GM18520 (cell line): ENCODE data around the gene LIPM.

Source experiments
- ATAC-seq: cut with Tn5 transposase; IDR thresholded peaks from one replicate; pipeline ENCODE4 v1.9.1; 2021; ENCODE audit not compliant: unreplicated experiment

LIPM gene, protein sequence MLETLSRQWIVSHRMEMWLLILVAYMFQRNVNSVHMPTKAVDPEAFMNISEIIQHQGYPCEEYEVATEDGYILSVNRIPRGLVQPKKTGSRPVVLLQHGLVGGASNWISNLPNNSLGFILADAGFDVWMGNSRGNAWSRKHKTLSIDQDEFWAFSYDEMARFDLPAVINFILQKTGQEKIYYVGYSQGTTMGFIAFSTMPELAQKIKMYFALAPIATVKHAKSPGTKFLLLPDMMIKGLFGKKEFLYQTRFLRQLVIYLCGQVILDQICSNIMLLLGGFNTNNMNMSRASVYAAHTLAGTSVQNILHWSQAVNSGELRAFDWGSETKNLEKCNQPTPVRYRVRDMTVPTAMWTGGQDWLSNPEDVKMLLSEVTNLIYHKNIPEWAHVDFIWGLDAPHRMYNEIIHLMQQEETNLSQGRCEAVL

DNA sequence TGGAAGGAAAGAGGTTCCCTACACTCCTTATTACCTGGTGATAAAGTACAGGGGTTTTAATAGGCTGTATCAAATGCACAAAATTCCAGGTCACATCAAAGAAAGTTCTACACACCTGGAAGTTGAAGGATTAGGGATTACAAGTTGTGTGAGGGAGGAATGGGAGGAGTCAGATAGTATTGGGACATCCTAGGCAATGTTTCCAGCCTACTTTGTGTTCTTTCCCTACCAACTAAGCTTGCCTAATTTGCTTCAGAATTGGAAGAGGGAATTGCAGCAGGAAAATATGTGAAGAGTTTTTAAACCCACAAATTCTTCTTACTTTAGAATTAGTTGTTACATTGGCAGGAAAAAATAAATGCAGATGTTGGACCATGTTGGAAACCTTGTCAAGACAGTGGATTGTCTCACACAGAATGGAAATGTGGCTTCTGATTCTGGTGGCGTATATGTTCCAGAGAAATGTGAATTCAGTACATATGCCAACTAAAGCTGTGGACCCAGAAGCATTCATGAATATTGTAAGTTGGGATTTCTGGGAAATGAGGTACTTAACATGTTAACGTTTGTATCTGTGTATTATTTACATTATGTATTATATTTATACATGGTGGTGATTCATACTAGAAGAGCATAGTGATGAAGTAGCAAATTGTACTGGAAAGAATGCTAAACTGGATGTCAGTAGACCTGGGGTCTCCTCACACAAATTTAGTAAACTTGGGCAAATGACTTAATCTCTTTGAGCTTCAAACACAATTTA is at the start of gene LIPM:
TSS of gene LIPM (plus strand) at position 208 of the 763 bp plus-strand sequence. CDS start at position 375, 167 bp downstream.
- ATAC-seq, result no peak

DNA sequence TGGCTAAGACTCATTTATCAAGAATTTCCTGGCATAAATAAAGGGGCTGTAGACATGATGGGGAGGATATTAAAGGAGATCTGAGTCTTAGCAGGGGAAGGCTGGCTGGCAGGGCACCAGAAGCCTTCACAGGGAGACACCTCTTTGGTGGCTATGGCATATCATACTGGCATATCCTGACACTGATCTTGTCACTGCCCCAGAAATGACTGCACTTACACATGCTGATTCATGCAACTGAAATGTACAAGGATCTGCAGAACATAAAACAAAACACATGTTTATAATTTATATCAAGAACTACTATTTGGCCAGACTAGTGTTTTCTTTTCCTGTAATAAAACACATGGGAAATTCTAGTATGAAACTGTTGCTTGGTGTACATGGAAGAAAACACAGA is 48.2 kb upstream of the LIPM start:
- ATAC-seq, result no peak

DNA sequence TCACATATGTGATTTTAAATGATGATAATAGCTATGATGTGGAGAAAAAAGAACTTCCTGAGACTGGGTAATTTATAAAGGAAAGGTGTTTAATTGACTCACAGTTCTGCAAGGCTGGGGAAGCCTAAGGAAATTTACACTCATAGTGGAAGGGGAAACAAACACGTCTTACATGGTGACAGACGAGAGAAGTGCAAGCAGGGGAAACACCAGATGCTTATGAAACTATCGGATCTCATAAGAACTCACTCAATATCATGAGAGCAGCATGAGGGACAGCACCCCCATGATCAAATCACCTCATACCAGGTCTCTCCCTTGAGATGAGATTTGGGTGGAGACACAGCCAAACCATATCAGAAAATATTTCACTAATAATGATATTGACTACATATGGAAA is 46.8 kb upstream of the LIPM start:
- peak; percentile 82 for ATAC-seq

DNA sequence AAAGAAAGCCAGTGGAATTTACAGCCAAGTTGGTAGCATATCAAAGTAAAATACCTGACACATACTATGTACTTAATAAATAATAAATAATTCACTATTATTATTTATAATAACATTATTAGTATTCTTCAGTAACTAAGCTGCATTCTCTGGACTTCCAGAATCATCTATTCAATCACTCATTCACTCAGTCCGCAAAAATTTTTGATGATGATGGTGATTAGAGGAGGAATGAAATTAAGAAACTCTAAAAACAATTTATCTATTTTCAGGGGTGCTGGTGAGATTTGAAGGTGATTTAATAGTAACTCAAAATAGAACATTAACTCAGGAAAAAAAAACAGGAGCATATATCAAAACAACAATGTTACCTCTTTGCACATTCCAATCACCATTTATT is 45.9 kb upstream of the LIPM start:
- no peak for ATAC-seq

DNA sequence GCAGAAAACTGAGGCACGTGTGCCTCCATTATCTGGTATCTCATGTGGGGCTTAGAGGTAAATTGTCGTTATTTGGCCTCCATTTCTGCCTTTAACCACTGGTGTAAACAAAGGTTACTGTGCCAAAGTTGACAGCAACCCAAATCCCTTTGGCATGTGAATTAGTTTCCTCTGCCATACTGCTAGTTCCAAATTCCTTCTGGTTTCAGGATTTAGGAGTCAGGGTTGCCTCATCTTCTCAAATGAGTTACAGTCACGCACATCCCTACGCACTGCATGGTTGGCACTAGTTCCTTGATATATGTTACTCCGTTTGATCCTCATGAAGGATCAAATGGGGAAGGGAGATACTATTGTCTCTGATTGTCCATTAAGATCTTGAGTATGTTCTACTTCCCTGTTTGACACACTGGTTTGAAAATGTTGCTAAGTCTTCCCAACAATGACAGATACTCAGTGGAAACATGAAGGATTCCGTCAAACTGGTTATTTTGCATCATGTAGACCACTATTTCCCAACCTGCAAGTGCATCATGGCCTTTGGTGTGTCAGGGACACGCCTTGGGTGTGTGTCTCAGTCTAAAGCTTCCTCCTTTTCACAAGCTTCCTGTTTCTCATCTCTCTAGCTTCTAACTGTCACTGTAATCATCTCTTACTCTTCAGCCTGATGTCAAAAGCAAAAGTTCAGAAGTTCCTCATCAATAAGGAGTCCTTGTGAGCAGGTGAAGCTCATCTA is 43.0 kb upstream of the LIPM start, which contains the start of gene LIPN:
TSS of gene LIPN (plus strand) at position 655 of the 736 bp plus-strand sequence. CDS start 1,386 bp downstream, outside the sequence.
- no peak for ATAC-seq

DNA sequence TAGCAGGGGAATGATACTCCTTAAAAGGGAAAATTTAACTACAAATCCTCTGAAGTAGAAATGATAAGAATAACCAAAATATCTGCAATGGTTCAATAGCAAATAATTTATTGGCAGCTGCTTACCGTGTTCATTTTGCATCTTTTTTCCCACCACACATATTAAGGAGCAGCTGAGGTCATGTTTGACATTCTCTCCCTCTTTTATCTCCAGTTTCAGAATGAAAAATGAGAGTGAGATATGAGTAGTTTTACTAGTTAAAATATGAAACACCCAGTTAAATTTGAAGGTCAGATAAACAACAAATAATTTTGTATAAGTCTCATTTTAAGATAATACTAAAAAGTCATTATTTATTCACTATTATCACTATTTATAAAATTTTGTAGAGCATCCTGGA is 39.6 kb upstream of the LIPM start:
- ATAC-seq, result no peak

DNA sequence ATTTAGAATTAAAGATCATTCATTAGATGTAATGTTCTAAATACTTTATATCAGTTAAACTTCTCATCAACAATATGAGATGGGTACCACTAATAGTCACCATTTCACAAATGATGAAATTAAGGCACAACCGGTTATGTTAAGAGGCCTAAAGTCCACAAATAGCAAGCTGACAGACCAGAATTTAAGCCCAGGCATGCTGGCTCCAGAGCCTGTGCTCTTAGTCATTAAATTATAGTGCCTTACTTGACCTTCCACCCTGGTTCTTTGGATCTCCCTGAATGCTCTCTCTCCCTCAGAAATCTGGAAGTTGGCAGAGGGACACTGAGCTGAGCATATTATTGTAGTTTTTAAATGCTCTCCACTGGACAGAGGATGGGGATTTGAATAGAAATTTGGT is 39.1 kb upstream of the LIPM start:
- no peak for ATAC-seq

DNA sequence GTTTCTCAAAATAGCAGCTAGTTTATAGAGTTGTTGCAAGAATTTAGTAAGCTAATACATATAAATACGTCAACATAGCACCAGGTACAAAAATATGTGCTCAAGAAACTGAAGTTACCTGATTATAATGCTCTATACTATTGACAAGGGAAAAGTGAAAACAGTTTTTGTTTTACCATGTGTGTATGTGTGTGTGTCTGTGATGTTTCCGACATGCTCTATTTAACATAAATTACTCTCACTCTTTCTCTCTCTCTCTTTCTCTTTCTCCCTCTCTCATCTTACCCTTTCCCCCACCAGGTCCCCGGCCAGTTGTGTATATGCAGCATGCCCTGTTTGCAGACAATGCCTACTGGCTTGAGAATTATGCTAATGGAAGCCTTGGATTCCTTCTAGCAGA is 38.4 kb upstream of the LIPM start:
- ATAC-seq, result no peak

DNA sequence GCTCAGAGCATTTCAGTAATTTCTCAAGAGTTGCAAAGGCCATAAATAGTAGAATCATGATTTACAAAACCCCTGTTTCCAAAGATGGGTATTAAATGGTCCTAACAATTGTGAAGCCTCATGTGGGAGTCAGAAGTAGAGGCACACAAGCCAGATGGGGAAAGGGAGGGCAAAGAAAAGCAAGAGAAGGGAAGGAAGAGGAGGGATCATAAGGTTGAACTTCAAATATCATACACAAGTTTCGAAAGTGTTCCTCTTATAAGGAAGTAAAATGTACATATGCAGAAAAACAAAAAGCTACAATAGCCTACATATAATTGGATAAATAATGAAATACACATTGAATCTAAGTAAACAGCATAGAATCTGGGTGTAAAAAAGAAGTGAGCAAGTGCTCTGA is 36.7 kb upstream of the LIPM start:
- ATAC-seq, result no peak

DNA sequence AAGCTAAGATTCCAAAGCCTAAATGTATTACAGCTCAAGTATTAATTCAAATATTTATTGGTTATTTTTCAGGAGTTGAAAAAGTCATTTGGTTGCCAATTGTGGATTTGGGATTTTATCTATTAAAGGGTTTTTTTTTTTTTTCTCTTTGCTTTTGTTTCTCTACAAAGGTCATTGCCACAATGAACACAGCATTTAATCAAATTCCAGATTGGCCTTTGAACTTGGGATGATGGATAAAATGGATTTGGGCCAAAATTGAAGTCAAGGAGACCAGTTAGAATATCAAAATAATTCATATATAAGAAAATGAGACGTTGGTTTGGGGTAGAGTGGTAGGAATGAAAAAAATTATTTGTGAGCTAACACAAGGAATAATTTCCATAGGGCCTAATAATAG is 33.1 kb upstream of the LIPM start:
- ATAC-seq, result no peak

DNA sequence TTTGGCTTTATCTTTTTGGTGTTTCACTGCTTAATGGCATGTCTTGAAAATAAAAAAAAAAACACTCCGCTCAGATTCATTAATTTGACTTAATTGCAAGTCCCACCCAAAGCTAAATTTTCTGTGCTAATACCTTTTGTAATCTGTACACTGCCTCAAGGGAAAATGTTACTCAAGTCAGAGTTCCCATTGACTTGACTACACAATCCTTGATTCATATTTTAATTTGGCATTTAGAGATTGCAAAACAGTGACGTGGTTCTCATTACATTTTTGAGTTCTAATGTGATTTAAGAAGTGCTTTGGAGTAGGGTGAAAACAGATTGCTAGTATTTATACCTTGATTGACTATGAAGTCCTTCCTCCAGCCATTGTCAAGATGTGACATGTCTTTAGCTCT is 21.3 kb upstream of the LIPM start:
- ATAC-seq, result no peak

DNA sequence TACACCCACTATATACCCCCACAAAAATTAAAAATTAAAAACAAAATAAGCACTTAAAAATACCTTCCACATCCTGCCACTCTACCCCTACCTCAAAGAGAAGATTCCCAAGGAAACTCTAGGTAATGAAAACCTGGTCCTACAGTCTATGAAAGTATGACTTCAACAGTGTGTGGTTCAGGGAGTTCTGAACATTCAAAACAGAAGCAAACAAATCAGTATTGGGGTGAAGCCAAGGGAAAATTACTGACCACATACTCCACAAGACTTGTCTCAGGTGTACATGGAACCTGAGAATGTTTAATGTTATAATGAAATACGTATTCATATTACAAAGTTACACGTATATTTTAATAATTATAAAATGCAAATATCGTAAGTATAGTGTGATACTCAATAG is 20.3 kb upstream of the LIPM start:
- no peak for ATAC-seq

DNA sequence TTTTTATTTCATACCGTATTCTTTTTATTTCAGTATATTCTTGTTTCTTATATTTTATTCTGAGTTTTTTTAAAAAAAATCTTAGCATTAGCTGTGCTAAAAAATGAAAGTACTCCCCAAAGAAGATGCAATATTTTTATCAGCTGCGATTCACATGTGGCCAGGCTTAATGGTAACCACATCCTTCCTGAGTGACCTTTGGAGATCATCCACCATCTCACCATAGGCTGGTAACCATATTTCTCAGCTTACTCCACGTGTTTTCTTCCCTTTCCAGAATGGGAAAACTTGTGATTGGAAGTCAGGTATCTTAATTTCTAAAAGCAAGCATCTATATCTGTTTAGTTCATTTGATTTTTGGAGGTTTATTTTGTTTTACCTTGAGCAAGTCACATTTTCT is 18.8 kb upstream of the LIPM start:
- ATAC-seq, result no peak

DNA sequence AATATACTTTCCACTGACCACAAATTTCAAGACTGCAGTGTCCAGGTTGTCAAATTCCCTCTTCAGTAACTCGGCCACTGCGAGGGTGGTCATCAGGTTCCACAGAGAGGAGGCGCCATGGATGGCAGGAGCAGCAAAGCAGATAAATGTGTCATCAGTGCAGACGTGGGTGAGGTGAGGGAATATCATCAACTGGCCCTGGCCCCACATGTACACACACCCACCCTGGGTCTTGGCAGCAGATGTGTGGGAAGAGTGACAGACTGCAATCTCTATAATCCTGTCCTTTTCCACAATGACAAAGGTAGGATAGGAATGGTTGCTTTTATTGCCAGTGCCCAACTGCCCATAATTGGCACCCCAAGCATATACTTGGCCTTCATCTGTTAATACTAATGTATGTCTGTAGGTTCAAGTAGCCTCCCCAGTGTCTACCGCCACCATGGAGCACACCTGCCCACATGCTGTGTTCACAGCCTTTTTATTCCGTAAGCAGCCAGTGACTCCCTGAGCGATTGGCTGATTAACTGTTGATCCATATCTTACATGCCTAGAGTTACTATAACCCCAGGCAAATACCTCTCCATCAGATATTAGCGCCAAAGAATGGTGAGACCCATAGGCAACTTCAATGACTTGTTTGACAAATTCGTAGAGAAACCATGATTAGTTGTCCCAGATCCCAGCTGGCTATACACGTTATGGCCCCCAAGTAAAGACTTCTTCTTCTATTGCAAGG is 16.3 kb upstream of the LIPM start:
- ATAC-seq, result no peak

DNA sequence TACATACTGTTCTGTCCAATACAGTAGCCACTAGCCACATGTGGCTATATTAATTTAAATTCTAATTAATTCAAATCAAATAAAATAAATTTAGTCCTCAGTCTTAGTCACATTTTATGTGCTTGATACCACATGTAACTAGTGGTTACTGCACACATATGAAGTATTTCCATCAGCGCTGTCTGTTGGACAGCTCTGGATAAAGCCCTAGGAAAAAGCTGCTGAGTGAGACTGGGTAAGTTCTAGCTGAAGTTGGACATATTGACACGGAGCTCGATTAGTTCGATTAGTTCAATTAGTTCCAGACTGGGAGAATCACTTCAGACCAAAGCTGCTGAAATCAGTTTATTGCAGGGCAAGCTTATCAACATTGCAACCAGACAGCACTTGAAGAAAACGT is 15.1 kb upstream of the LIPM start:
- no peak for ATAC-seq

DNA sequence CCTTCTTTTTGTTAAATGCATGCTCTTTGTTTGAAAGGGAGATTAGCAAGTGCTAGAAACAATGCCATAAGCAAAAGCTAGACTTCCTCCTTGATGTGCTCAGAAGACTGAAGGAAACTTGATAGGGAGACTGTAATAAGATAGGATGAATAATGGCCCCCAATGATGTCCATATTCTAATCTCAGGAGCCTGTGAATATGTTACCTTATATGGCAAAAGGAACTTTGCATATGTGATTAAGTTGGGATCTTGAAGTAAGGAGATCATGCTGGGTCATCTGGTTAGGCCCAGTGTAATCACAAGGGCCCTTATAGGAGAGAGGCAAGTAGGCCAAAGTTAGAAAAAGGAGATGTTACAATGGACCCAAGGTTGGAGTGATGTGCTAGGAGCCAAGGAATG is 13.6 kb upstream of the LIPM start:
- ATAC-seq, result no peak

DNA sequence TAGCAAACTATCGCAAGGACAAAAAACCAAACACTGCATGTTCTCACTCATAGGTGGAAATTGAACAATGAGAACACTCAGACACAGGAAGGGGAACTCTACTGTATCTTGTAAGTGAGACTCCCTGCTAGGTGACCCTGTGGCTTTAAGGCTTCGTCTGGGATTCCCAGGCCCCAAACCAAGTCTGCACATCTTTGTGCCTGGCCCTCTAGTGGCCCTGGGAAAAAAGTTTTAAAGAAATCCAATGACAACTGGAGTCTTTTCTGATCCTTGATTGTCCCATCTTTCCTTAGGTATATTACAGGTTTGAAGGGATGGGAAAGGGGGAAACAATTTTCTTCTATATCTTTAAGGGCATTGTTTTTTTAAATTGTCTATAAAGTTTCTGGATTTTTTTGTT is 10.6 kb upstream of the LIPM start:
- no peak for ATAC-seq

DNA sequence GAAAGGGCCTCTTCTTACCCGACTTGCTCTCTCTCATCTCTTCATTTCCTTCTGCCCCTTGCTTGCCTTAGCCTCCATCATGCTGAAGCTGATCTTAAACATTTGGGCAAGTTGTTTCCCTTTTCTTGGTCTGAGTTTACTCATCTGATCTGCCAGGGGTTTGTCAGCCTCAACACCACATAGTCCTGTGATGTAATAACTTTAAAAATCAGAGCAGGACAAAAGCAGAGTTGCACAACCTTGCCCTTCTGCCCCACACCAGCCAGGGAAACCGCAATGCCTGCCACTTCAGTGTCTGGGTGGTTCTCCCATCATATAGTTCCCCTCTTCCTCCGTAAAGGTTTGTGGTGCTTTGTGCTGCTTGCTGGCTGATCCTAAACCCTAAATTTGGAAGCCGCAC is 9.9 kb upstream of the LIPM start:
- ATAC-seq, result no peak

DNA sequence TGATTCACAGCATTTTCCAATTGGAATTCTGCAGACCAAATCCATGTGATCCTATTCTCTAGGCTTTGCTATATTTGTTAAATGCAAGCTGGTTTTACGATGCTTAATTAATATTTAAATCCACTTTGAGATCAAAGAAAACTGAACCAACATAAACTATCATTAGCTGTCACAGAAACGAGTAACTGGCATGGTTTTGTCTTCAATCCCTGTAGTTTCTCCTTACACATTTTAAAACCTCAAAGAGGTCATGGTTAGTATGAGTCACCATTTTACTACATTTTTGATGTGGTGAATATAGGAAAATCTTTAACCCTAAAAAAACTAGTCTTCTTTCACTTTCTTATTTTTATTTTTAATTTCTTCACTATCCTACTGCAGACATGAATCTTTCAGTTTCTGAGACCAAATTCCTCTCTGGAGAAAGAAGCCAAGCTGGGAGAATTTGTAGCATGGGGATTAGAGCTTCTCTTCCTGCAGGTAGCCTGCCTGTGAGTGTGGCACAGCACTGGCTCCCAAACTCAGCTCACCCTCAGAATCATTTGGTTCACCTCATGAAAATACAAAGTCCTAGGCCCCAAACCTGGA is 8.7 kb upstream of the LIPM start:
- no peak for ATAC-seq

DNA sequence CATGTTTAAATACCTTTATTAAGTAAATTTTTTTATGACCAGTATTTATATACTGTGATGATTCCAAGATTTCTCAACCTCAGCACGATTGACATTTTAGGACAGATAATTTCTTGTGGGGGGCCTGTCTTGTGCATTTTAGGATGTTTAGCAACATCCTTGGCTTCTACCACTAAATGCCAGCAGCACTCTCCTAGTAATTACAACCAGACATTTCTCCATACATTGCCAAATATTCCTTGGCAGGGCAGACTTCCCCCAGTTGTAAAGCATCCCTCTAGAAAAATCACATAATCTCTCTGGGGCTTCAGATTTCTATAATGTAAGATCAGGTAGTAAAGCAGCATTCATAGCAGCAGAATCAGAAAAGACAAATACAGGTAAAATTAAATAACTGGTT is 7.8 kb upstream of the LIPM start:
- no peak for ATAC-seq
